Parathyroid adenoma (tissue), 2 donors: ENCODE results near the gene MYH7B.

Experiments used
- H2AFZ ChIP-seq: fragments of 300-600 bp; sonication (generic); one replicate; pipeline ENCODE4 v1.7.0; 2017; ENCODE audit warnings: antibody characterized with exemption, mild to moderate bottlenecking
- H3K27ac ChIP-seq: fragments of 300-600 bp; sonication (generic); one replicate; pipeline ENCODE4 v1.7.0; 2017
- H3K27me3 ChIP-seq: fragments of 300-600 bp; sonication (generic); one replicate; pipeline ENCODE4 v1.7.0; 2017; ENCODE audit warnings: low read length; ENCODE audit not compliant: control insufficient read depth, insufficient read depth
- H3K36me3 ChIP-seq: fragments of 300-600 bp; sonication (generic); one replicate; pipeline ENCODE4 v1.7.0; 2017; ENCODE audit warnings: low read length; ENCODE audit not compliant: control insufficient read depth, insufficient read depth
- H3K4me1 ChIP-seq: fragments of 300-600 bp; sonication (generic); one replicate; pipeline ENCODE4 v1.7.0; 2017; ENCODE audit warnings: control low read depth
- H3K4me2 ChIP-seq: fragments of 300-600 bp; sonication (generic); one replicate; pipeline ENCODE4 v1.7.0; 2017; ENCODE audit warnings: low read length
- H3K4me3 ChIP-seq: fragments of 300-600 bp; sonication (generic); one replicate; pipeline ENCODE4 v1.7.0; 2017; ENCODE audit warnings: low read depth, low read length
- H3K79me2 ChIP-seq: fragments of 300-600 bp; sonication (generic); one replicate; pipeline ENCODE4 v1.7.0; 2017; ENCODE audit warnings: control low read depth
- H3K9ac ChIP-seq: fragments of 300-600 bp; sonication (generic); one replicate; pipeline ENCODE4 v1.7.0; 2017; ENCODE audit warnings: mild to moderate bottlenecking
- H3K9me3 ChIP-seq: fragments of 300-600 bp; sonication (generic); one replicate; pipeline ENCODE4 v1.7.0; 2017; ENCODE audit warnings: low read length; ENCODE audit not compliant: control insufficient read depth
- CTCF ChIP-seq: fragments of 300-600 bp; sonication (generic); IDR thresholded peaks from one replicate; pipeline ENCODE4 v1.7.0; 2017; ENCODE audit warnings: antibody characterized with exemption, mild to moderate bottlenecking
- donor health status: primary hyperparathyroidism.

MYH7B gene

DNA sequence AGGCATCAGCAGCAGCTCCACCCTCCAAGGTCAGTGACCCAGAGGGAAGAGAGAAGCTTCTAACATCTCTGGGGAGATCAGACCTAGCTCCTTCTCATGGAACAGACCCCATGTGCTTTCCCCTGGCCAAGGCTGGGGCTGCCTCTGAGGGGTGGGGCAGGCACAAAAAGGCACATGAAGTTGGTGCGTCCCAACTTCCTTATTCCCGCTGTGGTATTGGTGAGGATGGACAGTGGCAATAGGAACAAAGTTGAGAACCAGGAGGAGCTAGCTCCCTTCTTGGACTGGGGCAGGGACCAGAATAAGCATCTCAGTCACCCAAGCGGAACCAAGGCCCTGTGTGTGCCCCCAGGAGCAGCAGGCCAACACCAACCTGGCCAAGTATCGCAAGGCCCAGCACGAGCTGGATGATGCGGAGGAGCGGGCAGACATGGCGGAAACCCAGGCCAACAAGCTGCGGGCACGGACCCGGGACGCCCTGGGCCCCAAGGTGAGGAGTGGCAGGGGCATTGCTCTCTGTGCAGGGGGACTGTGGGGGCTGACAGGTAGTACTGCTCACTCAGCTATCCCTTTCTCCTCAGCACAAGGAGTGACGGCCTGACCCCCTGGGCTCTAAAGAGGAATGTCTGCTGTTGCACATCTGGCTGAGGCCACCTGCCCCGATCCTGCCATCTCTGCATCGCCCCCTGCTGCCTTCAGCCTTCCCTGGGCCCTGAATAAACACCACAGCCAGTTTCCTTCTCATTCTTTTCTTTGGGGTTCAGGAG, 46.1 kb downstream of the MYH7B start:
- no peak overlapping the region for H3K4me2 ChIP-seq
- H3K27ac ChIP-seq = no peak overlapping the region
- no peak overlapping the region for H3K9ac ChIP-seq
- TF ChIP-seq CTCF = no peak
- H3K27me3 ChIP-seq = no peaks in the 10 kb centered on the region
- H3K4me3 ChIP-seq = no peak overlapping the region
- no peaks in the 10 kb centered on the region for H3K36me3 ChIP-seq
- H2AFZ ChIP-seq = no peak overlapping the region
- no peaks in the 10 kb centered on the region for H3K79me2 ChIP-seq
- no peaks in the 10 kb centered on the region for H3K4me1 ChIP-seq
- H3K9me3 ChIP-seq = no peaks in the 10 kb centered on the region

DNA sequence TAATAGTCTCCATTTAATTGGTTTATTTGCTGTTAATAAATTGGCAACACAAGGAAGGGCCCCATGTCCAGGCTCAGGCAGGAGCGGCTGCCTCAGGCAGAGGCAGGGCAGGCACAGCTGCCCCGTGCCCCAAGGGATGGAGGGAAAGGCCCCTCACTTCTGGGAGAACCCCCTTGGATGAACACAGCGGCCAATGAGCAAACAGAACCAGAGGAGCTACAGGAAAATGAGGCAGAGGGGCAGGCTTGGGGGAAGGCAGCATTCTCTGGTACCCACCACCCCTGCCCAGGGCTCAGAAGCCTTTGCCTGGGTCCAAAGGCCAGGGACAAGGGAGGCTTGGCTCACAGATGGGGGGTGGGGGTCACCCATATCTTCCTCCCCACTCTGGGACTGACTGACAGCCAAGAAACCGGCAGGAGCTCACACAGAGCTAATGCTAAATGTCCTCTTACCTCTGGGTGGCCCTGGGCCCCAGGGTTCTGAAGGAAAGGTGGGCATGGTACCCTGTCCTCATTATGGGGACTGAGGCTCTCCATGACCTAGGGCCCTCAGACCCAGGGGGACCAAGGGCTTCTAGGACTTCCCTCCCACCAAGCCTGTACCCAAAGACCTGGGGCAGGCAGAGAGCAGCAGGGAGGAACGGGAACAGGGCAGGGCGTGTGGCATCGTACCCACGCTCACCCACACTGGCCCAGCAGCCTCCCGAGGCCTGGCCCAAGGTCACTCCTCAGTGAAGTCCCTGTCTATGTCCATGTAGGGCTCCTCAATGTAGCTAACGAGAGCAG, 47.0 kb downstream of the MYH7B start:
- Histone ChIP-seq H3K9ac (no peak overlapping the region), H3K36me3 (no peaks in the 10 kb centered on the region), H3K9me3 (no peaks in the 10 kb centered on the region), H3K4me2 (no peak overlapping the region), H2AFZ (no peak overlapping the region), H3K27me3 (no peaks in the 10 kb centered on the region), H3K79me2 (no peaks in the 10 kb centered on the region), H3K4me1 (no peaks in the 10 kb centered on the region), H3K4me3 (no peak overlapping the region), H3K27ac (no peak overlapping the region)
- no peak for TF ChIP-seq CTCF

DNA sequence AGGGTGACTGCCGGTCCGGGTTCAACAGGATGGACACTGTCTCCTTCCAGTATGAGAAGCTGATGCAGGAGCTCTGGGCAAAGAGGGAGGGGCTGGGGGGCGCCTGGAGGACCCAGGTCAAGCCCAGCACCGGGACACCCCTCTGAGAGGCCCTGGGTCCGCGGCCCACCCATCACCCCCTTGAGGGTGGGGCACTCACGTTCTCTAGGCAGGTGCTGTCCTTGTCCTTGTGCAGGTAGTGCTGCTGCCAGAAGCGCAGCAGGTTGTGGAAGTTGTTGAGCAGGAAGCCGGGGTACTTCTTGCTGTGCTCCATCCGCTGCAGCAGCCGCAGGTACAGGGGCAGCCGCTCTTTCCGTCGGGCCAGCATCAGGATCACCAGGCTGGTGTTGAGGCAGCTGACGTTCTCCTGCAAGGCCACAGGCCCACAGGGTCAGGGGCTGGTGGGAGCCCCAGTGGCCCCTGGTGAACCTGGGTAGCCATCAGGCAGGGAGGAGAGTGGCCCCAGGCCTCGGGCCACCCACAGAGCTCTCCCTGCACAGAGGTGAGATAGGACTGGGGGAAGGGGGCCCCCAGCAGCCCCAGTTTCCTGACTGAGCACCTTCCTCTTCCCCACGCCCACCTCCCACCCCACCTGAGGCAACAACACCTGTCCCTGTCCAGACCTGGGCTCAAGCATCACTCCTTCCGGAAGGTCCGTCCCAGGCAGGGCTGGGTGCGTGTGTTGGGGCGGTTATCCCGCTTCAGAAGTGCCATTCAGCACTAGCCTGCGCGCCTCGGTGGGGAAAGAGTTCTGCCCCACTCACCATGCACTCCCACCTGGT, 47.8 kb downstream of the MYH7B start:
- Histone ChIP-seq H3K36me3 (no peaks in the 10 kb centered on the region), H3K4me1 (no peaks in the 10 kb centered on the region), H3K4me3 (no peak overlapping the region), H2AFZ (no peak overlapping the region), H3K9ac (no peak overlapping the region), H3K4me2 (no peak overlapping the region), H3K9me3 (no peaks in the 10 kb centered on the region), H3K79me2 (no peaks in the 10 kb centered on the region), H3K27ac (no peak overlapping the region), H3K27me3 (no peaks in the 10 kb centered on the region)
- TF ChIP-seq CTCF = no peak

- Histone ChIP-seq H3K27me3 (no peaks in the 10 kb centered on the region), H3K79me2 (no peaks in the 10 kb centered on the region), H3K4me1 (no peaks in the 10 kb centered on the region), H3K4me3 (no peak overlapping the region), H2AFZ (no peak overlapping the region), H3K27ac (no peak overlapping the region), H3K9me3 (no peaks in the 10 kb centered on the region), H3K4me2 (no peak overlapping the region), H3K9ac (no peak overlapping the region), H3K36me3 (no peaks in the 10 kb centered on the region)
- no peak for TF ChIP-seq CTCF
These were observed 48.5 kb downstream of the MYH7B start for GRCh38 chr20:35004051-35004725.
